Ishikawa (cell line): ENCODE data around the gene ORM2.

Source experiments
- CEBPB ChIP-seq: IDR thresholded peaks from 2 replicates; pipeline ENCODE4 v1.6.1; 2012
- CREB1 ChIP-seq: IDR thresholded peaks from 2 replicates; pipeline ENCODE4 v1.6.1; 2012; ENCODE audit warnings: low read depth
- EGR1 ChIP-seq: IDR thresholded peaks from 2 replicates; pipeline ENCODE4 v1.6.1; 2012
- EP300 ChIP-seq: IDR thresholded peaks from 2 replicates; pipeline ENCODE4 v1.6.1; 2012; ENCODE audit warnings: borderline replicate concordance
- FOXM1 ChIP-seq: IDR thresholded peaks from 2 replicates; pipeline ENCODE4 v1.6.1; 2012; ENCODE audit warnings: low read depth, borderline replicate concordance
- MAX ChIP-seq: IDR thresholded peaks from 2 replicates; pipeline ENCODE4 v1.6.1; 2012
- RAD21 ChIP-seq: IDR thresholded peaks from 2 replicates; pipeline ENCODE4 v1.6.1; 2012; ENCODE audit warnings: low read depth
- REST ChIP-seq: IDR thresholded peaks from 2 replicates; pipeline ENCODE4 v1.6.1; 2012; ENCODE audit warnings: low read depth, mild to moderate bottlenecking
- TAF1 ChIP-seq: IDR thresholded peaks from 2 replicates; pipeline ENCODE4 v1.6.1; 2012; ENCODE audit warnings: low read depth, mild to moderate bottlenecking
- TCF12 ChIP-seq: IDR thresholded peaks from 2 replicates; pipeline ENCODE4 v1.6.1; 2012; ENCODE audit warnings: low read depth
- YY1 ChIP-seq: IDR thresholded peaks from 2 replicates; pipeline ENCODE4 v1.6.1; 2012; ENCODE audit warnings: low read depth
- TF ChIP-seq, protein P1 (sequence below): IDR thresholded peaks from 2 replicates; pipeline ENCODE4 v1.6.1; 2012

DNA sequence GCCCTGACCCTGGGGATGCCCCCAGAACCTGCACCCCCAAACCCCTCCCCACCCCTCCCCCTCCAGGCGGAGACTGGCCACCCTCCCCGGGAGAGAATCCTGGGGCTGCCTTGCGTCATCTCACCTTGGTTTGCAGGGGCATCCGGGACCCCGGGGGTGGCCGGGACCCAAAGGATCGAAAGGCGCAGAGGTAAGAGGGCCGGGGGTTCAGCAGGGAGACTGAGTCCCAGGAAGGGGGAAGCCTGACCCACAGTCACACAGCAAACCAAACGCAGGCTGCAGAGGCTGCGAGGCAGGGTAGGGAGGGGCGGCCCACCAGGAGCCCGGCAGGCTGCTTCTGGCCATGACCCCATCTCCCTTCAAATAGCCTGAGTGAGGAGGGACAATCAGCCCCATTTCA is 40.6 kb upstream of the ORM2 start:
- no peak for TF ChIP-seq TAF1
- TF ChIP-seq EP300, result no peak
- TF ChIP-seq REST, result no peak
- TF ChIP-seq RAD21, result no peak
- no peak for TF ChIP-seq FOXM1
- TF ChIP-seq, protein P1, sequence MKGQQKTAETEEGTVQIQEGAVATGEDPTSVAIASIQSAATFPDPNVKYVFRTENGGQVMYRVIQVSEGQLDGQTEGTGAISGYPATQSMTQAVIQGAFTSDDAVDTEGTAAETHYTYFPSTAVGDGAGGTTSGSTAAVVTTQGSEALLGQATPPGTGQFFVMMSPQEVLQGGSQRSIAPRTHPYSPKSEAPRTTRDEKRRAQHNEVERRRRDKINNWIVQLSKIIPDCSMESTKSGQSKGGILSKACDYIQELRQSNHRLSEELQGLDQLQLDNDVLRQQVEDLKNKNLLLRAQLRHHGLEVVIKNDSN, result no peak
- no peak for TF ChIP-seq CEBPB
- TF ChIP-seq MAX, result no peak
- no peak for TF ChIP-seq EGR1
- TF ChIP-seq YY1, result no peak
- no peak for TF ChIP-seq CREB1
- no peak for TF ChIP-seq TCF12
